NCI-H2107 treated with DMSO at 0.1 percent for 48 hours (cell line): Measurements from ENCODE around the gene IKBKG.
"Not testable (repeated sequence)": the region's sequence is repeated elsewhere in the genome, so short reads cannot be mapped to it uniquely, and the experiment has no call there.

Experiments
- DNase-seq: peaks from one replicate; lab custom pipeline; 2025; ENCODE audit not compliant: unreplicated experiment; lab: John Stamatoyannopoulos, UW

Gene IKBKG

GRCh38 chrX:154526901-154527675 lies 20.3 kb upstream of the IKBKG start:
- DNase-seq, result peak; percentile 86

- DNase-seq, result no peak
Measured at GRCh38 chrX:154529206-154529612, 18.2 kb upstream of the IKBKG start.

- DNase-seq, result no peak
Measured at GRCh38 chrX:154530286-154530685, 17.1 kb upstream of the IKBKG start.

GRCh38 chrX:154531626-154532025 lies 15.8 kb upstream of the IKBKG start:
- DNase-seq, result no peak

GRCh38 chrX:154532690-154533089 lies 14.7 kb upstream of the IKBKG start:
- DNase-seq, result no peak

DNA sequence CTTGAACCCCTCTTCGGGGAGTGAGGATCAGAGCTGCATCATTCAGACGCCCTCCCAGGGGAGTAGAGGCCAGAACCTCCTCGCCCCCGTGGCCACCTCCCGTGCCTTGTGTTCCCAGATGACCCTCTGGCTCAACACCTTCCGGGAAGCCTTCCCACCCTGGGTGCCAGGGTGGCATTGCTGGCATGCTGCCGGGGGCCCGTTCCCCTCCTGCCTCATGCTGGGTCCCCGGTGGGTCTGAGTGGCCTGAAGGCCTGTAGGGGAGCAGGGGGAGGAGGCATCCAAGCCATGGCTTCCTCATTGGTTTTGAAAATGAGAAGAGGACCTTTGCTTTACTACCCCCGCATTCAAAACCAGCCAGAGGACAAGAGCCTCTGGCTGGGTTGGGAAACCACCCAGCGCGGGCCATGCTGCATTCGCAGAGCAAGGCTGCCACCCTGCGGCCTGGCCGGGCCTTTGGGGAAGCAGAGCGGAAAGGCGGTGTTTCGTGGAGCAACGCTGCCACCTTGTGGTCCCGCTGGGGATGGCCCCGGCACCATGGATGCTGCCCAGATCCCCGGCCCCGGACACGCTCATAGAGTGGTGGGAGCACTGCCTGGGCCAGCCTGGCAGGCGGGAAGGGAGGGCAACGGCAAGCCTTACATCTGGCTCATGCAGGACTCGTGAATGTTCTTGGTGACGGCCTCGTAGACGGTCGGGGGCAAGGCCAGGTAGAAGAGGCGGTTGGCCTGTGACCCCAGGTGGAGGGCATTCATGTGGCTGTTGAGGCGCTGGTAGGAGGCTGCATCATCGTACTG lies 12.7 kb upstream of the IKBKG start:
- peak; percentile 35 for DNase-seq

DNA sequence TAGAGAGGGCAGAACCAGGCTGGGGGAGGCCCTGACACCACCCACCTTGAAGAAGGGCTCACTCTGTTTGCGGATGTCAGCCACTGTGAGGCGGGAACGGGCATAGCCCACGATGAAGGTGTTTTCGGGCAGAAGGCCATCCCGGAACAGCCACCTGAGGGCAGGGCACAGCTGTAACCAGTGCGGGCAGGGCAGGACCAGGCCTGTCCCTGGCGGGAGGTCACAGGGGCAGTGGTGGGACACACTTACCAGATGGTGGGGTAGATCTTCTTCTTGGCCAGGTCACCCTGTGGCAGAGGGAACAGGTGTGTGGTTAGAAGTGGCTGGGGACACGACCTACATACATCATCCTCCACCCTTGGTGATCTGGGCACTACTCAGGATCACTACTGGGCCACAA lies 11.5 kb upstream of the IKBKG start:
- no peak for DNase-seq

GRCh38 chrX:154539077-154539476 lies 8.3 kb upstream of the IKBKG start:
- DNase-seq, result no peak

- not testable (repeated sequence) for DNase-seq
Measured at GRCh38 chrX:154540365-154540764, 7.1 kb upstream of the IKBKG start.

GRCh38 chrX:154540897-154541535 lies 6.4 kb upstream of the IKBKG start:
- DNase-seq, result no peak

DNA sequence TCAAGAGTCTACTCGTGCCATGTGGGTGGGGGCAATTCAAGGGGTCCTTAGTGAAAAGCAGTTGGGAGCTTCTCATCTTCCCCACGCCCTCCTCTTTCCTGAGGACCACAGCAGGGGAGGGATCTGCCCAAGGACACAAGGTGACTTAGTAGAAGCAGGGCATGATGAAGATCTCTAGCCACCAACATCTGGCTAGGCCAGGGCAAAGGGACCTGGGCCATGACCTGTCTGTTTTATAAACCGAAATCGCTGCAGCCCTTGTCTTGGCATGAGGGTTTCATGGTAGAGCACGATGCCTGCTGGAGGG lies 5.9 kb upstream of the IKBKG start:
- DNase-seq, result no peak

- DNase-seq, result no peak
Measured at GRCh38 chrX:154541896-154542722, 5.3 kb upstream of the IKBKG start.

- DNase-seq, result no peak
Measured at GRCh38 chrX:154542723-154543424, 4.5 kb upstream of the IKBKG start.

- no peak for DNase-seq
Measured at GRCh38 chrX:154545673-154546274, 1.6 kb upstream of the IKBKG start.

- DNase-seq, result no peak
Measured at GRCh38 chrX:154546354-154547244, 821 bp upstream of the IKBKG start, which contains the start of gene G6PD. G6PD (minus strand) TSS chrX:154546846; CDS start chrX:154546155, 691 bp downstream.

GRCh38 chrX:154548028-154548316 lies 552 bp downstream of the IKBKG start:
- no peak for DNase-seq

- no peak for DNase-seq
Measured at GRCh38 chrX:154549766-154550165, 2.3 kb downstream of the IKBKG start.

- DNase-seq, result not testable (repeated sequence)
Measured at GRCh38 chrX:154552112-154552806, 4.8 kb downstream of the IKBKG start.
